ENCODE measurements around the gene H1-8.

H1-8 gene

DNA sequence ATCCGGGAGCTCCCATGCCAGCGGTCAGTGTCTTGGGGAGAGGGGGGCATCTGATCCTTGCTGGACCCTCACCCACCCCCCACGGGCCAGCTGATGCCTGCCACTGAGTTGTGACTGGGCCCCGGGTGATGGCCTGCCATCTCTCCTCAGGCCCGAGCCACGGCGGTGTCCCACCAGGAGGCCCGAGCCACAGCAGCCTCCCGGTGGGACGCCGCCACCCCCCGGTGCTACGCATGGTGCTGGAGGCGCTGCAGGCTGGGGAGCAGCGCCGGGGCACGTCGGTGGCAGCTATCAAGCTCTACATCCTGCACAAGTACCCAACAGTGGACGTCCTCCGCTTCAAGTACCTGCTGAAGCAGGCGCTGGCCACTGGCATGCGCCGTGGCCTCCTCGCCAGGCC lies 4.3 kb downstream of the H1-8 start:
- Histone ChIP-seq H3K4me1 (ENCODE audit: insufficient read depth, insufficient read length) (peaks cover 13% of the 10 kb centered on the region), H3K27me3 (ENCODE audit: insufficient read depth, insufficient read length) (no peaks in the 10 kb centered on the region), H3K9me3 (ENCODE audit: insufficient read depth, low read length) (no peaks in the 10 kb centered on the region), H3K4me3 (ENCODE audit: insufficient read length, low read depth) (no peak overlapping the region), H3K36me3 (ENCODE audit: insufficient read depth, insufficient read length, low read length) (peaks cover 6% of the 10 kb centered on the region), H3K9ac (ENCODE audit: insufficient read length, low read depth) (no peak overlapping the region)
- TF ChIP-seq ZNF274 (IDR thresholded peaks at IDR 0.05; ENCODE audit: low read depth, low read length): no peak
- no peak for TF ChIP-seq YY1 (IDR thresholded peaks at IDR 0.05; ENCODE audit: insufficient read depth, insufficient read length)
- no peak for TF ChIP-seq SUZ12 (IDR thresholded peaks at IDR 0.05; ENCODE audit: extremely low read depth, insufficient read depth, insufficient read length)
- no peak for DNase-seq (ENCODE audit: low read depth, low spot score)

DNA sequence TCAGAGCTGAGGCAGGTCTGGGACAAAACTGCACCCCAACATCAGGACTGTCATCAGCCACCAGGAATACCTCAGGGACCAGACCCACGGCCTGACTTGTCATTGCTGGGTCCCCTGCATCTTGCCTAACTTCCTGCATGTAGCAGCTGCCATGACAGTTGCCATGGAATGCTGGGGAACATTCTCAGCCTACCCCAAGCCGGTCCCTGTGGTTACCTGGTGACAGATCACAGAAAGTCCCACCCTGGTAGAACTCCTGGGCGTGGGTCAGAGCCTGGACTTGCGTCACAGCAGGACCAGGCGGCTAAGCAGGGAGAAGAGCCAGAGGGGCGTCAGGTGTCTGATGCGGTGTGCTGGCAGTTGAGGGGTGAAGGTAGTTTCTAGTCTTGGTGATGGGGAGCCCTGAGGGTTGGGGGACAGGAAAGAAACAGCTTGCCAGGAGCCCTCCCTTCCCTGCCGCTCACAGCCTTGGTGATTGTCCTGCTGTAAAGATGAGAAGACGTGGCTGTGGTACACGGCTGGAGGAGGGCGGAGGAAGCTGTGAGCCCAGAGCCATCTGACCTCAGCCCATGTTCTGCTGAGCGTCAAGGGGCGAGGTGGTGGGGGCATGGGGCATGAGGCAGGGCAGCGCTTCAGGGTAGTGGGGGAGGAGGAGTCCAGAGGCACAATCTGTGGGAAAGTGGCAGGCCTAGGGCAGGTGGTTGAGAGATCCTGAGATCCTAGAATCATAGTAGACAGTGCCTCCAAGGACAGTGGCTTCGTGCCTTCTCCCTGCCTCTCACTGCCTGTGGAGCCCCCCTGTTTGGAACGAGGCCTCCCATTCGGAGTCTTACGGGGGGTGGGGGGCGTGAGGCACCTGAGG lies 5.4 kb downstream of the H1-8 start:
- Histone ChIP-seq H3K4me3 (ENCODE audit: insufficient read length, low read depth) (no peak overlapping the region), H3K9ac (ENCODE audit: insufficient read length, low read depth) (peak overlapping the region; percentile 2), H3K27me3 (ENCODE audit: insufficient read depth, insufficient read length) (no peaks in the 10 kb centered on the region), H3K9me3 (ENCODE audit: insufficient read depth, low read length) (no peaks in the 10 kb centered on the region), H3K4me1 (ENCODE audit: insufficient read depth, insufficient read length) (peaks cover 16% of the 10 kb centered on the region), H3K36me3 (ENCODE audit: insufficient read depth, insufficient read length, low read length) (peaks cover 17% of the 10 kb centered on the region)
- no peak for DNase-seq (ENCODE audit: low read depth, low spot score)
- no peak for TF ChIP-seq SUZ12 (IDR thresholded peaks at IDR 0.05; ENCODE audit: extremely low read depth, insufficient read depth, insufficient read length)
- no peak for TF ChIP-seq ZNF274 (IDR thresholded peaks at IDR 0.05; ENCODE audit: low read depth, low read length)
- no peak for TF ChIP-seq YY1 (IDR thresholded peaks at IDR 0.05; ENCODE audit: insufficient read depth, insufficient read length)

DNA sequence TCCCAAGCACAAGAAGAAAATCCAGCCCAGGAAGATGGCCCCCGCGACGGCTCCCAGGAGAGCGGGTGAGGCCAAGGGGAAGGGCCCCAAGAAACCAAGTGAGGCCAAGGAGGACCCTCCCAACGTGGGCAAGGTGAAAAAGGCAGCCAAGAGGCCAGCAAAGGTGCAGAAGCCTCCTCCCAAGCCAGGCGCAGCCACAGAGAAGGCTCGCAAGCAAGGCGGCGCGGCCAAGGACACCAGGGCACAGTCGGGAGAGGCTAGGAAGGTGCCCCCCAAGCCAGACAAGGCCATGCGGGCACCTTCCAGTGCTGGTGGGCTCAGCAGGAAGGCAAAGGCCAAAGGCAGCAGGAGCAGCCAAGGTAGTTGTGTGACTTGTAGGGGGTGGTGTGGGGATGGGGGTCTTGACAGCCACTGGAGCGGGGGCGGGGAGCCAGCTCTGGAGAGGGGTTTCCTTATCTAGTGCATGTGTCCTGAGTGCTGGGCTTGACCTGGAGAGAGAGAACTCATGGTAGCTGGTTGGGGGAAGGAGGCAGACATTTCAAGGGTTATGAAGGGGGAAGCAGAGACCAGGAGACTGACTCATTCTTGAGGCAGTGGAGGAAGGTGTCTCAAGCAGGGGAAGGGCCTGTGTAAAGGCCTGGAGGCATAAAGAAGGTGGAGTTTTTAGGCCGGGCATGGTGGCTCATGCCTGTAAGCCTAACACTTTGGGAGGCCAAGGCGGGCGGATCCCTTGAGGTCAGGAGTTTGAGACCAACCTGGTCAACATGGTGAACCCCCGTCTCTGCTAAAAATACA lies 6.2 kb downstream of the H1-8 start:
- peak overlapping the region; percentile 2 for H3K9ac ChIP-seq (ENCODE audit: insufficient read length, low read depth)
- no peak for DNase-seq (ENCODE audit: low read depth, low spot score)
- H3K4me1 ChIP-seq (ENCODE audit: insufficient read depth, insufficient read length): peaks cover 12% of the 10 kb centered on the region
- no peaks in the 10 kb centered on the region for H3K27me3 ChIP-seq (ENCODE audit: insufficient read depth, insufficient read length)
- no peaks in the 10 kb centered on the region for H3K9me3 ChIP-seq (ENCODE audit: insufficient read depth, low read length)
- H3K4me3 ChIP-seq (ENCODE audit: insufficient read length, low read depth): no peak overlapping the region
- TF ChIP-seq YY1 (IDR thresholded peaks at IDR 0.05; ENCODE audit: insufficient read depth, insufficient read length) (no peak), SUZ12 (IDR thresholded peaks at IDR 0.05; ENCODE audit: extremely low read depth, insufficient read depth, insufficient read length) (no peak), ZNF274 (IDR thresholded peaks at IDR 0.05; ENCODE audit: low read depth, low read length) (no peak)
- H3K36me3 ChIP-seq (ENCODE audit: insufficient read depth, insufficient read length, low read length): peaks cover 25% of the 10 kb centered on the region

DNA sequence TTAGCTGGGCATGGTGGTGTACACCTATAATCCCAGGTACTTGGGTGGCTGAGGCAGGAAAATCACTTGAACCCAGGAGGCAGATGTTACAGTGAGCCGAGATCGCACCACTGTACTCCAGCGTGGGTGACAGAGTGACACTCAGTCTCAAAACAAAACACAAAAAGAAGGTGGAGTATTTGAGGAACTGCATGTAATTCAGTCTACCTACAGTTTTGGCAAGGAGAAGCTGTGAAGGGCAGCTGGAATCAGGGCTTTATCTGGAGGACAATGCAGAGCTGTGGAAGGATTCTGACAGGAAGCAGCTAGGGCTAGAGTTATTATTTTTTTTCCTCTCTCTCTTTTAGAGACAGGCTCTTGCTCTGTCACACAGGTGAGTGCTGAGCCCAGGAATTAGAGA lies 6.8 kb downstream of the H1-8 start:
- DNase-seq (ENCODE audit: low read depth, low spot score): no peak
- TF ChIP-seq YY1 (IDR thresholded peaks at IDR 0.05; ENCODE audit: insufficient read depth, insufficient read length) (no peak), SUZ12 (IDR thresholded peaks at IDR 0.05; ENCODE audit: extremely low read depth, insufficient read depth, insufficient read length) (no peak), ZNF274 (IDR thresholded peaks at IDR 0.05; ENCODE audit: low read depth, low read length) (no peak)
- no peaks in the 10 kb centered on the region for H3K27me3 ChIP-seq (ENCODE audit: insufficient read depth, insufficient read length)
- H3K4me1 ChIP-seq (ENCODE audit: insufficient read depth, insufficient read length): peaks cover 16% of the 10 kb centered on the region
- H3K9ac ChIP-seq (ENCODE audit: insufficient read length, low read depth): no peak overlapping the region
- no peak overlapping the region for H3K4me3 ChIP-seq (ENCODE audit: insufficient read length, low read depth)
- H3K9me3 ChIP-seq (ENCODE audit: insufficient read depth, low read length): no peaks in the 10 kb centered on the region
- H3K36me3 ChIP-seq (ENCODE audit: insufficient read depth, insufficient read length, low read length): peaks cover 31% of the 10 kb centered on the region

DNA sequence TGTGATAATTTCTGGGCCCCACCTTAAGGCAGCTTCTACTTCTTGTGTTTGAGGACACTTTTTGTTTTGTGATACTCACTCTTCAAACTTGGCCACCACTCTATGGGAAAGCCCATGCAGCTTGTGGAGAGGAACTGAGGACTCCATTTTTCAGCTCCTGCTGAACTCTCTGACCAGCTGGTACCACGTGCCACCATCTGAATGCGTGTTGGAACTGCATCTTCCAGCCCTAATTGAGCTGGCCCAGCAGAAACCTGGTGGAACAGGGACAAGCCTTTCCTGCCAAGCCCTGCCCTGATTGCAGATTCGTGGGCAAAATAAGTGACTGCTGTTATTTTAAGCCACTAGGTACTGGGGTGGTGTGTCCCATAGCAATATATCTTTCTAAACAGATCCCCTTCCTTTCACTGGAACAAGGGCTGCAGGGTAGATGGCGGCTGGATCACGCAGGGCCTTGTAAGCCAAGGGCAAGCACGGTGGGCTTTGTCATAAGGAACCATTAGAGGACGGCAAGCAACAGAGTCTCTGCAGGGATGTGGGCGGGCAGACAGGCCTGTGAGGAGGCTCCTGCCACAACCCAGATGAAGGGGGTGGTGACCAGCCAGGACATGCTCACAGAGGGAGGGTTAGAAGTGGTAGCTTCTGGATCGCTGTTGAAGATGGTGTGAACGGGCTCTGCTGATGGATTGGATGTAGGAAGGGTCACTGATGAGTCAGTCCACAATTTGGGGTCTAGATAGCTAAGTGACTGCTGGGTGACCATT lies 9.5 kb downstream of the H1-8 start:
- no peaks in the 10 kb centered on the region for H3K9me3 ChIP-seq (ENCODE audit: insufficient read depth, low read length)
- no peaks in the 10 kb centered on the region for H3K27me3 ChIP-seq (ENCODE audit: insufficient read depth, insufficient read length)
- H3K36me3 ChIP-seq (ENCODE audit: insufficient read depth, insufficient read length, low read length): peaks cover 58% of the 10 kb centered on the region
- H3K9ac ChIP-seq (ENCODE audit: insufficient read length, low read depth): peak overlapping the region; percentile 53
- H3K4me1 ChIP-seq (ENCODE audit: insufficient read depth, insufficient read length): peaks cover 23% of the 10 kb centered on the region
- no peak for DNase-seq (ENCODE audit: low read depth, low spot score)
- no peak for TF ChIP-seq SUZ12 (IDR thresholded peaks at IDR 0.05; ENCODE audit: extremely low read depth, insufficient read depth, insufficient read length)
- no peak for TF ChIP-seq ZNF274 (IDR thresholded peaks at IDR 0.05; ENCODE audit: low read depth, low read length)
- TF ChIP-seq YY1 (IDR thresholded peaks at IDR 0.05; ENCODE audit: insufficient read depth, insufficient read length): no peak
- H3K4me3 ChIP-seq (ENCODE audit: insufficient read length, low read depth): no peak overlapping the region

DNA sequence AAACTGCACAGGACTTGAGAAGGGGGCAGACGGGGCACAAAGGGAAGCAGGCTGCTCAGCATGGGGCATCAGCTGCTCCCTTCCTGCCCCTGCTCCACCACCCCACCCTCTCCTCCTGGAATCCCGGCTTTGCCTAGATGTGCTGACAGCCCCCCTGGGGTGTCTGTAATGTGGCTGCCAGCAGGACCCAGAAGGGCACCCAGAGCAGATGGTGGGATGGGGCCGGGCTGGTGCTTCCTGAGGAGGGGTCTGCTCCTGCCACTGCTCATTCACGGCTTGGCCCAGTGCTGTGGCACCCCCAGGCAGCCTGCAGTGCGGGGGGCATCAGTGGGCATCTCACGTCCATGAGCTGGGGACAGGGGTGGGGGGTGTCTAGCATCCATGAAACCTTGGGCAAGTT lies 10.2 kb downstream of the H1-8 start:
- Histone ChIP-seq H3K4me1 (ENCODE audit: insufficient read depth, insufficient read length) (peaks cover 28% of the 10 kb centered on the region), H3K9me3 (ENCODE audit: insufficient read depth, low read length) (no peaks in the 10 kb centered on the region)
- DNase-seq (ENCODE audit: low read depth, low spot score): no peak

More for the DNA sequence above, 10.2 kb downstream of the H1-8 start:
- Histone ChIP-seq H3K27me3 (ENCODE audit: insufficient read depth, insufficient read length) (no peaks in the 10 kb centered on the region), H3K9ac (ENCODE audit: insufficient read length, low read depth) (peak overlapping the region; percentile 53), H3K4me3 (ENCODE audit: insufficient read length, low read depth) (no peak overlapping the region), H3K36me3 (ENCODE audit: insufficient read depth, insufficient read length, low read length) (peaks cover 65% of the 10 kb centered on the region)
- TF ChIP-seq ZNF274 (IDR thresholded peaks at IDR 0.05; ENCODE audit: low read depth, low read length): no peak
- TF ChIP-seq YY1 (IDR thresholded peaks at IDR 0.05; ENCODE audit: insufficient read depth, insufficient read length): no peak
- TF ChIP-seq SUZ12 (IDR thresholded peaks at IDR 0.05; ENCODE audit: extremely low read depth, insufficient read depth, insufficient read length): no peak

Data from NT2/D1 (cell line).